GM12891 (cell line): ENCODE results near the gene KIF26A.

ENCODE experiments used
- DNase-seq: peaks from one replicate; pipeline ENCODE4 v3.0.0; 2011; ENCODE audit warnings: low spot score; ENCODE audit not compliant: insufficient read length
- FAIRE-seq: peaks from 2 replicates; lab custom pipeline; 2011; peaks lifted over from hg19 to GRCh38; lab: Jason Lieb, UNC
- PAX5 ChIP-seq: IDR thresholded peaks from 2 replicates; pipeline ENCODE4 v1.6.1; 2011; ENCODE audit warnings: low read length, moderate library complexity, mild to moderate bottlenecking; ENCODE audit not compliant: insufficient read depth, severe bottlenecking
- POLR2A ChIP-seq: IDR thresholded peaks from 2 replicates; pipeline ENCODE4 v1.6.1; 2011; ENCODE audit warnings: low read depth, low read length, control low read depth
- POLR2AphosphoS5 ChIP-seq: IDR thresholded peaks from 2 replicates; pipeline ENCODE4 v1.6.1; 2011; ENCODE audit warnings: low read depth, low read length, control low read depth
- POU2F2 ChIP-seq: IDR thresholded peaks from 2 replicates; pipeline ENCODE4 v1.6.1; 2011; ENCODE audit warnings: low read depth, mild to moderate bottlenecking, control low read depth, low read length, moderate library complexity
- SPI1 ChIP-seq: IDR thresholded peaks from 2 replicates; pipeline ENCODE4 v1.6.1; 2011; ENCODE audit warnings: low read depth, low read length, control low read depth
- TAF1 ChIP-seq: IDR thresholded peaks from 2 replicates; pipeline ENCODE4 v1.6.1; 2011; ENCODE audit warnings: low read depth, low read length, control low read depth

KIF26A gene

DNA sequence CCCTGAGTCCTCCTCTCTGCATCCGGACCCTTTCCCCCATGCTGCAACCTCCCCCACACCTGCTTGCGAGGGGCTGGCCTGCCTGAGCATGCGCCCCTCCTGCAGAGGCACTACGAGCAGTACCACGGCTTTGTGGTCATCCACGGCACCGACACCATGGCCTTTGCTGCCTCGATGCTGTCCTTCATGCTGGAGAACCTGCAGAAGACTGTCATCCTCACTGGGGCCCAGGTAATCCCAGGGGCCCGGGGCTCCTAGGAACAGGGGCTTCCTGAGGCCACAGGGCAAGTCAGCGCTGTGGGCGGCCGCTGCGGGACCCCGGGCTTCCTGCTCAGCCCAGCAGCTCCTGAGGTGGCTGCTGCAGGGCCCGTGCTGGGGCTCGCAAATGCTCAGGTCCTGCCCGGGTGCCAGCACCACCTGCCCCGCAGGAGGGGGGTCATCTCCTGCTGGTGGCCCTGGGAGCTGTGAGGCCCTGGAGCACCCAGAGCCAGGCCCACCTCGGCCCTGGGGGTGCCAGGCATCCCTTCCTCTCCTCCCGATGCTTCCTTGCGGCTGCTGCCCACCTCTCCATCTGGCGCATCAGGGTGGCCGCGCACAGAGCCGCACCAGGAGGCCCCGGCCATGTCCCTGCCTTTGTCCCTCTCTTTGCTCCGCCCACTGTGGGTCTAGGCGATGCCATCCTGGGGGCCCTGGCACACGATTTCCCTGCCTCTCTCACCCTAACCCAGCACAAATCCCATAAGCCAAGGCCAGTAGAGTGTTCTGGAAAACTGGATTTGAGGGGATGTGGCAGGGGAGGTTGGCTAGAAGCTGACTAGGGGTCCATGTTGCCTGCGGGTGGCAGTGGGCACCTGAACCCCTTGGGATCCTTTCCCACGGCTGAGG, 42.7 kb upstream of the KIF26A start:
- DNase-seq (no peak), FAIRE-seq (no peak)
- no peak for TF ChIP-seq PAX5
- no peak for TF ChIP-seq SPI1
- no peak for TF ChIP-seq POLR2AphosphoS5
- no peak for TF ChIP-seq TAF1
- no peak for TF ChIP-seq POLR2A
- TF ChIP-seq POU2F2, result no peak

DNA sequence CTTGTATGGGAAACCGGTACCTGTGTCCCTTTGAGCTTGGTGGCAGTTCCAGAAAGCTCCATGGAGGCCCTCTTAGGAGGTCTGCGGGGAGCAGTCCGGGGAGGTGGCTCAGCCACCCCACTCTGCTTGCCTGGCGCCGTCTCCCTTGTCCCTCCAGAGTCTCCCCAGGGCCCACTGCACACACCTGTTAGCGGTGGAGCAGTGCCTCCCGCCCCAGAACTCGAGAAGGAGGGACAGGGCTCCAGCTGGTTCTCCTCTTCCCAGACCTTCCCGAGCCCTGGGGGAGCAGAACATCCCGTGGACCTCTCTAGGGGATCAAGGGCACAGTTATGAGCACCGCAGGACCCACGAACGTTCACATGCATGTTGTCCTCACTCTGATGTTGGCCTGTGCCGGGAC, 42.1 kb upstream of the KIF26A start:
- FAIRE-seq (no peak), DNase-seq (no peak)
- no peak for TF ChIP-seq PAX5
- TF ChIP-seq POU2F2, result no peak
- no peak for TF ChIP-seq POLR2A
- no peak for TF ChIP-seq POLR2AphosphoS5
- TF ChIP-seq TAF1, result no peak
- no peak for TF ChIP-seq SPI1

DNA sequence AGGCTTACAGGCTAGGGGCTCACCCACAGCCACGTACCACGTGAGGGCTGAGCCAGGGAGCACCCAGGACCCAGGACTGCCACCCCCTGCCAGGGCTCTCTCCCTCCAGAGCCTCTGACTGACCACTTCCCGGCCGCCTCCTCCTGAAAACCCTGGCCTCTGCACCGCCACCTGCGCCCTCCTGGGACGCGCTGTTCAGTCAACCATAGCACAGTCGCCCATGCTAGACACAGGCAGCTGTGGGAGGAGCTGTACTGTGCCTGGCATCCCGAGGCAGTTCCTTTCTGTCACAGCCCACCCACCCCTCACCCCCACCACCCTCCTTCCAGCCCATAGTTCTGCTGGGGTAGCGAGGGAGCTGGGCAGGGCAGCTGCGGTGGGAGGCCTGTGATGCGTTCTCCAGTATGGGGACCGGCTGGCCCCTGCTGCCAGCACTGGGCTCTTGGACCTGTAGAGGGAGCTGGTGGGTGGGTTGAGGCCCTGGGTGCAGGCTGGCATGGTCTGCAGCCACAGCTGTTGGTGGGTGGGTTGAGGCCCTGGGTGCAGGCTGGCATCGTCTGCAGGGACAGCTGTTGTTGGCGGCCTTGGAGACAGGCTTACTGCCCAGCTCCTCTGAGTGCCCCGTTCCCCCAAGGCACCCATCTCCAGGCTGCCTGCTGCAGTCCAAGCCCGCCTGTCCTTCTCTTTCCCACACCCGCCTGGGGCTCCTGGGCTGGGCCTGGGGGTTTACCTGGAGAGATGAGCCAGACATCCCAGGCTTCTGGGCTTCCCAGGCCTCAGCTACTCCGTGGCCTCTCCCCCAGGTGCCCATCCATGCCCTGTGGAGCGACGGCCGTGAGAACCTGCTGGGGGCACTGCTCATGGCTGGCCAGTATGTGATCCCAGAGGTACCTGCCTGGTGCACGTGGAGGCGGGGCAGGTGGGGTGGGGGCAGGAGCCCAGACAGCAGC, 41.4 kb upstream of the KIF26A start:
- DNase-seq (no peak), FAIRE-seq (no peak)
- TF ChIP-seq POLR2AphosphoS5, result no peak
- no peak for TF ChIP-seq TAF1
- no peak for TF ChIP-seq PAX5
- no peak for TF ChIP-seq SPI1
- no peak for TF ChIP-seq POLR2A
- TF ChIP-seq POU2F2, result no peak

DNA sequence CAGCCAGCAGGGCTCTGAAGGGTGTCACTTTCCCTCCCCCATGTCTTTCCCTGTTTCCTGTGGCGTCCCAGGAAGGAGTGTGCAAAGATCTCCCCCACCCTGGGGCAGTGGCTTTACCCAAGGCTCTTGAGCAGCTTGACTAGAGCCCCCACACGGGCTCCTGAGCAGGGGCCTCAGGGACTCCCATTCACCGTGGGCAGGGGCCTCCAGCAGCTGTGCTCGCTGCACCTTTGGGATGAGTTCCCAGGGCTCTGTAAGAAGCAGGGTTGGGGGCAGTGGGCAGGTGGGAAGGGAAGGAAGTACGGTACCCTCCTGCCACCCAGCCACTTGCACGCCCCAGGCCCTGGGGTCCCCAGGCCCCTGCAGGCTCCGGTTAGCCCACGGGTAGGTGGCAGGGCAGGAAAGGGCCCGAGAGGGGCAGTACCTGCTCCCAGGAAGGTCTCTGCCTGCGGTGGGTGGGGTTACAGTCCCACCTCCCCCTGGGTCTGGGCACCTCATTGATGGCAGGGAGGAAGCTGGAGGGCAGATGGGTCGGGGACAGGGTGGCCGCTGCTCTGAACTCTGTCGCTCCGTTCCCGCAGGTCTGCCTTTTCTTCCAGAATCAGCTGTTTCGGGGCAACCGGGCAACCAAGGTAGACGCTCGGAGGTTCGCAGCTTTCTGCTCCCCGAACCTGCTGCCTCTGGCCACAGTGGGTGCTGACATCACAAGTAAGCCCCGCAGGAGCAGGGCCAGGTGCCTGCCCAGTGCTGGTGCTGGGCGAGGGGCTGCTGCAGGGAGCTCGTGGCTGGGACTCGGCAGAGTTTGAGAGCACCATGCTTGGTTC, 39.9 kb upstream of the KIF26A start:
- FAIRE-seq, result no peak
- TF ChIP-seq POU2F2 (no peak), TAF1 (no peak), SPI1 (no peak), POLR2AphosphoS5 (no peak), PAX5 (no peak), POLR2A (no peak)
- DNase-seq, result no peak

DNA sequence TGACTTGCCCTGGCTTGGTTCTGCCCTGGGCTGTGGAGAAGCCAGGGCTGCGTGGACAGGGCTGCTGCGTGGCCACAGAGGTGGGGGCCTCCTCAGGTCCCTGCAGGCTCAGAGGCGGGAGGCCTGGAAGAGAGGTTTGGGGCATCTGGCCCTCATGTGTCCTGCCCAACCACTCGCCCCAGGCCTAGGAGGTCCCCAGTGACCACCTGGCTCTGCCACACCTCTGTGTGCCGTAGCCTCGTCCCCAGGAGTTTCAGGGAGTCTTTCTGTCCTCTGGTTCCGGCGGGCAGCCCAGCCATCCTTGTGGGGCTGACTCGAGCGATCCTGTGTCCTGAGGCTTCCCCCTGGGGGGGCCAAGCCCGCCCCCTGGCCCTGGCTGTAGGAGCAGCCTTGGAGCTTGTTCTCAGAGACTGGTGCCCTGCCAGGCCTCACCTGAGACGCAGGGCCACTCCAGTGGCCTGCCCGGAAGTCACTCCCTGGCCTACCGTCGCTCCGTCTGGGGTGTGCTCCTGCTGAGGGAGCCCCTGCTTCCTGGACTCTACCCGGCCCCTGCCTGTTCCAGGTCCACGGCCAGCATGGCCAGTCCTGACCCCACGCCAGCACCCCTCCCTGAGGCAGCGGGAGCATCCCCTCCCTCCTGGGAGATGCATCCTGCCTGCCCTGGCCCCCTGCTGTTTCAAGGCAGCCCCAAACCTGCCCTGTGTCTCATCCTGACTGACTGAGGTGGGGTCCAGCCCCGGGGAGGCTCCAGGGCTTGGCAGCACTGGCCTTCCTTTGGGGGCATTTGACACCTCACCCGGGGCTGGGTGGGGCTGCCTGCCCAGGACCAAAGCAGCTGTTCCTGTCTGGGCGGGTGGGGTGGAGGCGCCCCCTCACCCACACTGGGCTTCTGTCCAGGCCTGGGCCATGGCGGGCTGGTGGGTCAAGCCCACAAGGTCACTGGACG, 39.0 kb upstream of the KIF26A start:
- no peak for DNase-seq
- TF ChIP-seq SPI1, result no peak
- no peak for TF ChIP-seq POU2F2
- no peak for TF ChIP-seq PAX5
- TF ChIP-seq TAF1, result no peak
- TF ChIP-seq POLR2AphosphoS5, result no peak
- no peak for TF ChIP-seq POLR2A
- no peak for FAIRE-seq

DNA sequence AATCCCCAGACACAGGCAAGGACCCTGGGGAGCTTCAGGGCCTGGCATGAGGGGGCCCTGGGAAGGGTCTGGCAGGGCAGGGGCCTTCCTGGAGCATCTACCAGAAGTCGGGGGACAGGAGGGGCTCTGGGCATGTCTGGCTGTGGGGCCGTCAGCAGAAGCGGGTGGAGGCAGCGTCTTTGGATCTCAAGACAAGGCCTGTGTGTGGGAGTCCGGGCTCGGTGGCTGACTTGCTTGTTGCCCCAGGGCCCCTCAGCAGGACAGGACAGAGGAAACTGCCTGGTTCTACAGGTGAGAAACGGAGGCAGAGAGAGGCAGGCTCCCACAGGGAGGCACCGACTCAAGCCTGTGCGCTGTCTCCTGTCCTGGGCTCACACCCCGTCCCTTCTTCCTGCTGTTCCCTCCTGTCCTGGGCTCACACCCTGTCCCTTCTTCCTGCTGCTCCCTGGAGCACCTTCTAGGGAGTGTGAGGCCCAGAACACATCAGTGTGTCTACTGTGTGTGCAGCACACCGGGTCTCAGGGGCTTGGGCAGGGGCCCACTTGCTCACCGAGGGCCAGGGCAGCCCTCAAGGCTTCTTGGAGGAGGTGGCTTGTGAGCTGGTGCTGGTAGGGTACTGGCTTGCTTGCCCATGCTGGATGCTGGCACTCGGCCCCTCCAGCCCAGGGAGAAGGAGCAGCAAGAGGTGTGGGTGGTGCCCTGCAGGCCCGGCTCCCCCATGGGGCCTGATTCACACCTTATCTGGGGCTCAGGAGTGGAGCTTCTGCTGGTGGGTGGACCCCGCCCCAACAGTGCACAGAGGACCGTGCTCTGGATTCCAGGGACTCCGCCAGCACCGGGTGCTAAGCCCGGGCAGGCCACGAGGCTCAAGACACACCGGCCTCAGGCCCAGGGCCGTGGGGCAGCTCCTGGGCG, 38.0 kb upstream of the KIF26A start:
- no peak for DNase-seq
- no peak for TF ChIP-seq POLR2A
- TF ChIP-seq POU2F2, result no peak
- TF ChIP-seq TAF1, result no peak
- no peak for TF ChIP-seq POLR2AphosphoS5
- TF ChIP-seq SPI1, result no peak
- TF ChIP-seq PAX5, result no peak
- FAIRE-seq, result no peak

DNA sequence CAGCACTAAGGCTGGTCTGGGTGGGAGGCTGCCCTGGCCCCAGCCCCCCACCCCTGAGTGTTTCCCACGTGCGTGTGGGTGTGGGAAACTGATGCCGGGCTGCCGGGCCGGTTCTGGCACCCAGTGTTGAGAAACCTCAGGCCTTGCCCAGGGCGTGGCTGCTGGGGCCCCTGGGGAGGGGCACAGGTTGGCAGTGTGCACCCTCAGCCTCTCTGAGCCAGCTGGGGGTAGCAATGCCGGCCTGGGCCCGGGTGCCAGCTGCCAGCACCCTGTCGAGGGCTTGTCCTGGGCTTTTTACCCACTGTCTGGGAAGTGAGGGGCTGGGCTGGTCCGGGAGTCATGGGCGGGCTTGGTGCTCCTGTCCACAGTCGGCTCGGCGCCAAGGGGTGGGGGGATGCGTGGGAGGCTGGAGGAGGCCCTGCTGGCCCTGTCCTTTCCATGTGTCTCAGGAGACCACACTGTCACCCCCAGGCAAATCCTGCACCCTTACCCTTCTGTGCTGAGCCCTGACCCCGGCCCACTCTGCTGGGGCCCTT, 37.2 kb upstream of the KIF26A start:
- no peak for TF ChIP-seq POLR2A
- TF ChIP-seq SPI1, result no peak
- TF ChIP-seq PAX5, result no peak
- TF ChIP-seq POU2F2, result no peak
- no peak for TF ChIP-seq TAF1
- TF ChIP-seq POLR2AphosphoS5, result no peak

More for the DNA sequence above, 37.2 kb upstream of the KIF26A start:
- FAIRE-seq (no peak), DNase-seq (no peak)
